Fibroblast of peridontal ligament (primary cell): Measurements from ENCODE around the gene FOXRED1.
"Not testable (repeated sequence)": the region's sequence is repeated elsewhere in the genome, so short reads cannot be mapped to it uniquely, and the experiment has no call there.

ENCODE experiments used
- DNase-seq: peaks from one replicate; pipeline ENCODE4 v3.0.0-alpha.2; 2010; ENCODE audit errors: extremely low read depth

FOXRED1 gene

GRCh38 chr11:126268708-126269579 lies at the start of gene FOXRED1, which contains the start of gene SRPRA:
Gene FOXRED1, plus strand, starts transcription at chr11:126269154. Its CDS starts 53 bp downstream, at chr11:126269207.
Gene SRPRA, minus strand, starts transcription at chr11:126268895. Its CDS starts 91 bp downstream, at chr11:126268804.
- peak; percentile 98 for DNase-seq

- DNase-seq = no peak
These were observed 49.4 kb upstream of the FOXRED1 start for GRCh38 chr11:126219547-126219946.

- no peak for DNase-seq
These were observed 44.2 kb upstream of the FOXRED1 start for GRCh38 chr11:126224647-126225294.

GRCh38 chr11:126225295-126225665 lies 43.7 kb upstream of the FOXRED1 start:
- no peak for DNase-seq

GRCh38 chr11:126226334-126227084 lies 42.4 kb upstream of the FOXRED1 start:
- no peak for DNase-seq

GRCh38 chr11:126229858-126230540 lies 39.0 kb upstream of the FOXRED1 start:
- DNase-seq = peak; percentile 73

- peak; percentile 23 for DNase-seq
These were observed 37.1 kb upstream of the FOXRED1 start for GRCh38 chr11:126231725-126232459.

- no peak for DNase-seq
These were observed 36.3 kb upstream of the FOXRED1 start for GRCh38 chr11:126232683-126233082.

GRCh38 chr11:126233391-126233790 lies 35.6 kb upstream of the FOXRED1 start:
- DNase-seq = no peak

- DNase-seq = no peak
These were observed 22.3 kb upstream of the FOXRED1 start for GRCh38 chr11:126246636-126247035.

- no peak for DNase-seq
These were observed 15.7 kb upstream of the FOXRED1 start for GRCh38 chr11:126253265-126253664.

GRCh38 chr11:126254819-126255218 lies 14.1 kb upstream of the FOXRED1 start:
- no peak for DNase-seq

GRCh38 chr11:126255507-126255906 lies 13.4 kb upstream of the FOXRED1 start:
- not testable (repeated sequence) for DNase-seq

GRCh38 chr11:126256216-126256615 lies 12.7 kb upstream of the FOXRED1 start:
- DNase-seq = no peak

GRCh38 chr11:126257144-126257543 lies 11.8 kb upstream of the FOXRED1 start:
- DNase-seq = peak; percentile 44

GRCh38 chr11:126257764-126258163 lies 11.2 kb upstream of the FOXRED1 start:
- DNase-seq = peak; percentile 84

GRCh38 chr11:126262216-126262615 lies 6.7 kb upstream of the FOXRED1 start:
- DNase-seq = no peak

- DNase-seq = no peak
These were observed 5.5 kb upstream of the FOXRED1 start for GRCh38 chr11:126263489-126263888.

GRCh38 chr11:126265811-126266210 lies 3.1 kb upstream of the FOXRED1 start:
- DNase-seq = no peak

GRCh38 chr11:126267650-126268049 lies 1.3 kb upstream of the FOXRED1 start:
- DNase-seq = no peak

- no peak for DNase-seq
These were observed 620 bp upstream of the FOXRED1 start for GRCh38 chr11:126268361-126268707.
